Mesothelial cell of epicardium (in vitro differentiated cells): ENCODE data around the gene CTNNAL1. TPM values are rescaled to one million over a fixed set of nuclear protein-coding genes. Genes with fewer than 3 reads are reported as not detected.

Experiments used
- DNase-seq, 2 experiments: peaks; one replicate each; pipeline ENCODE4 v3.0.0; 2021; ENCODE audit warnings: low spot score in 2 of 2; ENCODE audit not compliant: unreplicated experiment in 2 of 2
- H3K27ac Mint-ChIP-seq: 2 replicates; pipeline ENCODE4 v1.8.0; 2021; ENCODE audit warnings: mixed read lengths
- H3K27me3 Mint-ChIP-seq: 2 replicates; pipeline ENCODE4 v1.8.0; 2021; ENCODE audit warnings: low read depth, mixed read lengths
- H3K36me3 Mint-ChIP-seq: 2 replicates; pipeline ENCODE4 v1.8.0; 2021; ENCODE audit warnings: mixed read lengths
- H3K4me1 Mint-ChIP-seq: 2 replicates; pipeline ENCODE4 v1.8.0; 2021; ENCODE audit warnings: mixed read lengths
- H3K4me3 Mint-ChIP-seq: 2 replicates; pipeline ENCODE4 v1.8.0; 2021; ENCODE audit warnings: mild to moderate bottlenecking, moderate library complexity, mixed read lengths
- H3K9me3 Mint-ChIP-seq: 2 replicates; pipeline ENCODE4 v1.8.0; 2021; ENCODE audit warnings: mixed read lengths
- CTCF ChIP-seq: fragments of 200-600 bp; sonication (generic); IDR thresholded peaks from one replicate; pipeline ENCODE4 v1.5.0; 2021; ENCODE audit warnings: antibody characterized with exemption; ENCODE audit not compliant: unreplicated experiment
- total RNA-seq: library from RNA; stranded (reverse); gene quantifications from 3 replicates; pipeline ENCODE4 v1.2.1, GENCODE V29; 2021

The CTNNAL1 gene
- total RNA-seq, 1 donor from 2014 or later: 26.7 TPM

- no peak for TF ChIP-seq CTCF
- H3K4me3 Mint-ChIP-seq: peak within 1 kb of the TSS; percentile 95
- peak within 1 kb of the TSS; percentile 99 for H3K27ac Mint-ChIP-seq
- DNase-seq: peak; percentile 63 to 71
- no peaks in the 10 kb centered on the region for H3K27me3 Mint-ChIP-seq
- H3K36me3 Mint-ChIP-seq: peaks cover 4% of the 10 kb centered on the region
- no peaks in the 10 kb centered on the region for H3K9me3 Mint-ChIP-seq
- peaks cover 20% of the 10 kb centered on the region for H3K4me1 Mint-ChIP-seq
These were observed 78.9 kb downstream of the CTNNAL1 start, which contains the start of gene ABITRAM for GRCh38 chr9:108934323-108934893. ABITRAM (plus strand) TSS chr9:108934400; CDS start chr9:108934487, 87 bp downstream.

- no peaks in the 10 kb centered on the region for H3K9me3 Mint-ChIP-seq
- no peaks in the 10 kb centered on the region for H3K27me3 Mint-ChIP-seq
- no peak for TF ChIP-seq CTCF
- peak; percentile 93 to 95 for DNase-seq
- H3K4me1 Mint-ChIP-seq: peaks cover 20% of the 10 kb centered on the region
- peak within 1 kb of the TSS; percentile 99 for H3K27ac Mint-ChIP-seq
- H3K36me3 Mint-ChIP-seq: peaks cover 4% of the 10 kb centered on the region
- peak within 1 kb of the TSS; percentile 95 for H3K4me3 Mint-ChIP-seq
These were observed 79.5 kb downstream of the CTNNAL1 start, which contains the start of gene ELP1 for GRCh38 chr9:108933718-108934322. ELP1 (minus strand) TSS chr9:108934124; CDS start chr9:108931146, 2,978 bp downstream.

- peaks cover 6% of the 10 kb centered on the region for H3K36me3 Mint-ChIP-seq
- no peaks in the 10 kb centered on the region for H3K27me3 Mint-ChIP-seq
- peak overlapping the region; percentile 95 for H3K4me3 Mint-ChIP-seq
- H3K4me1 Mint-ChIP-seq: peaks cover 20% of the 10 kb centered on the region
- no peak for TF ChIP-seq CTCF
- no peaks in the 10 kb centered on the region for H3K9me3 Mint-ChIP-seq
- peak overlapping the region; percentile 98 for H3K27ac Mint-ChIP-seq
- DNase-seq: no peak
These were observed 80.0 kb downstream of the CTNNAL1 start for GRCh38 chr9:108933231-108933717.

GRCh38 chr9:108928386-108928785 is 84.9 kb downstream of the CTNNAL1 start:
- peaks cover 9% of the 10 kb centered on the region for H3K4me1 Mint-ChIP-seq
- no peak for DNase-seq
- H3K27ac Mint-ChIP-seq: no peak overlapping the region
- H3K27me3 Mint-ChIP-seq: no peaks in the 10 kb centered on the region
- H3K9me3 Mint-ChIP-seq: no peaks in the 10 kb centered on the region
- TF ChIP-seq CTCF: no peak
- H3K4me3 Mint-ChIP-seq: no peak overlapping the region
- H3K36me3 Mint-ChIP-seq: peaks cover 36% of the 10 kb centered on the region

DNA sequence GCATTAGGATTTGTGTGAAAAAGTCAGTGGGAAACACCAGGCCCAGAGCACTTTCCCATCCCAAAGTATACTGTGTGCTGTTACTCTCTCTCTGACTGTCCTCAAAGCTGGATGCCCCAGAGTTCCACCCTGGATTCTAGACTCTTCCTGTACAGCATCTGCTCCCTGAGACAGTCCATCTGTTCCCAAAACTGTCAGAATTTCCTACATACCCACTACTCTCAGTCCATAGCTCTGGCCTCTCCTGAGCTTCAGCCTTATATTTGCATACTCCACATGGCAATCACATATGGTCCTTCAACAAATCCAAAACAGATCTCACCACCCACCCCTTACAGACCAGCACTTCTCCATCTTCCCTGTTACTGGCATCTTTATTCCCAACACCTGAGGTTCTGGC is 88.8 kb downstream of the CTNNAL1 start:
- Mint-ChIP-seq H3K27ac (no peak overlapping the region), H3K36me3 (peaks cover 38% of the 10 kb centered on the region)

More for the DNA sequence above, 88.8 kb downstream of the CTNNAL1 start:
- Mint-ChIP-seq H3K27me3 (no peaks in the 10 kb centered on the region), H3K4me1 (no peaks in the 10 kb centered on the region), H3K4me3 (no peak overlapping the region), H3K9me3 (no peaks in the 10 kb centered on the region)
- TF ChIP-seq CTCF: no peak
- no peak for DNase-seq
